HG02852 (cell line): Measurements from ENCODE around the gene MED20.

ENCODE experiments used
- ATAC-seq: cut with Tn5 transposase; IDR thresholded peaks from one replicate; pipeline ENCODE4 v1.9.1; 2021; ENCODE audit warnings: mild to moderate bottlenecking, moderate library complexity; ENCODE audit not compliant: unreplicated experiment

The MED20 gene

GRCh38 chr6:41859356-41859755 lies 61.6 kb downstream of the MED20 start:
- no peak for ATAC-seq

GRCh38 chr6:41858703-41859102 lies 62.2 kb downstream of the MED20 start:
- ATAC-seq = no peak
